GM23248 (cell line): ENCODE results near the gene PLPP3. TPM values are rescaled to one million over a fixed set of nuclear protein-coding genes. Genes with fewer than 3 reads are reported as not detected.

ENCODE experiments used
- DNase-seq: peaks from one replicate; pipeline ENCODE4 v3.0.0-alpha.2; 2015
- H2AFZ ChIP-seq: fragments of 200-600 bp; sonication (generic); 2 replicates; pipeline ENCODE4 v1.6.1; 2016; ENCODE audit warnings: antibody characterized with exemption
- H3F3A ChIP-seq: fragments of 200-600 bp; sonication (generic); 2 replicates; pipeline ENCODE4 v1.6.1; 2016; ENCODE audit warnings: mild to moderate bottlenecking, antibody characterized with exemption, mixed run types; ENCODE audit not compliant: insufficient read depth
- H3K27ac ChIP-seq: fragments of 200-600 bp; sonication (generic); 2 replicates; pipeline ENCODE4 v1.5.1; 2016; ENCODE audit warnings: mild to moderate bottlenecking
- H3K27me3 ChIP-seq: fragments of 200-600 bp; sonication (generic); replicated peaks from 2 replicates; pipeline ENCODE4 v1.6.1; 2016; ENCODE audit warnings: mild to moderate bottlenecking; ENCODE audit not compliant: insufficient read depth
- H3K36me3 ChIP-seq: fragments of 200-600 bp; sonication (generic); 2 replicates; pipeline ENCODE4 v1.6.1; 2016; ENCODE audit warnings: low read depth, mild to moderate bottlenecking
- H3K4me1 ChIP-seq: fragments of 200-600 bp; sonication (generic); 2 replicates; pipeline ENCODE4 v1.6.1; 2016; ENCODE audit warnings: mild to moderate bottlenecking; ENCODE audit not compliant: insufficient read depth
- H3K4me2 ChIP-seq: fragments of 200-600 bp; sonication (generic); one replicate; pipeline ENCODE4 v1.6.1; 2016; ENCODE audit warnings: mild to moderate bottlenecking; ENCODE audit not compliant: unreplicated experiment
- H3K4me3 ChIP-seq: fragments of 200-600 bp; sonication (generic); 2 replicates; pipeline ENCODE4 v1.5.1; 2016; ENCODE audit warnings: mild to moderate bottlenecking
- H3K79me2 ChIP-seq: fragments of 200-600 bp; sonication (generic); 2 replicates; pipeline ENCODE4 v1.6.1; 2016; ENCODE audit warnings: mild to moderate bottlenecking; ENCODE audit not compliant: insufficient read depth
- H3K9ac ChIP-seq: fragments of 200-600 bp; sonication (generic); 2 replicates; pipeline ENCODE4 v1.6.1; 2016; ENCODE audit warnings: mild to moderate bottlenecking
- H3K9me2 ChIP-seq: fragments of 200-600 bp; sonication (generic); 2 replicates; pipeline ENCODE4 v1.6.1; 2016; ENCODE audit warnings: mixed run types, mild to moderate bottlenecking, moderate library complexity; ENCODE audit not compliant: insufficient read depth
- H3K9me3 ChIP-seq: fragments of 200-600 bp; sonication (generic); one replicate; pipeline ENCODE4 v1.6.1; 2017; ENCODE audit warnings: low read depth
- H4K20me1 ChIP-seq: fragments of 200-600 bp; sonication (generic); 2 replicates; pipeline ENCODE4 v1.6.0; 2016; ENCODE audit not compliant: insufficient read depth
- EZH2 ChIP-seq: fragments of 200-600 bp; sonication (generic); IDR thresholded peaks from 2 replicates; pipeline ENCODE4 v1.6.1; 2018; ENCODE audit warnings: antibody characterized with exemption, mild to moderate bottlenecking; ENCODE audit not compliant: insufficient read depth, poor library complexity, severe bottlenecking
- EZH2phosphoT487 ChIP-seq: fragments of 200-600 bp; sonication (generic); IDR thresholded peaks from 2 replicates; pipeline ENCODE4 v1.6.1; 2018; ENCODE audit warnings: antibody characterized with exemption, moderate library complexity, mild to moderate bottlenecking, low read depth; ENCODE audit not compliant: insufficient read depth
- WGBS, 2 experiments: methylation state at CpG; one replicate each; pipeline ENCODE4 v1.1.6; 2015 to 2017; ENCODE audit warnings: low lambda C conversion rate in 2 of 2, low coverage in 1 of 2; ENCODE audit errors: missing lambda C conversion rate in 2 of 2; 5-methylcytosine and 5-hydroxymethylcytosine counted together
- in situ Hi-C: fragments of 300-500 bp; cut with MboI; formaldehyde crosslinking; loops from 2 replicates; pipeline ENCODE4 v1.15.0; 2020
- polyA plus RNA-seq: library from polyadenylated mRNA; unstranded; fragments of >200 nt; fragmentation: Nextera tagmentation; extraction: Ambion mirVana; gene quantifications from 2 replicates; pipeline ENCODE4 v1.2.1, GENCODE V29; 2016
- total RNA-seq: library from RNA; depleted of rRNA; stranded (reverse); fragments of >200 nt; shearing (Covaris generic); gene quantifications from 2 replicates; pipeline ENCODE4 v1.2.3, GENCODE V29; 2014

The PLPP3 gene
- total and polyA plus RNA-seq, 2 experiments from 2014 or later = 80.1 to 156 TPM

DNA sequence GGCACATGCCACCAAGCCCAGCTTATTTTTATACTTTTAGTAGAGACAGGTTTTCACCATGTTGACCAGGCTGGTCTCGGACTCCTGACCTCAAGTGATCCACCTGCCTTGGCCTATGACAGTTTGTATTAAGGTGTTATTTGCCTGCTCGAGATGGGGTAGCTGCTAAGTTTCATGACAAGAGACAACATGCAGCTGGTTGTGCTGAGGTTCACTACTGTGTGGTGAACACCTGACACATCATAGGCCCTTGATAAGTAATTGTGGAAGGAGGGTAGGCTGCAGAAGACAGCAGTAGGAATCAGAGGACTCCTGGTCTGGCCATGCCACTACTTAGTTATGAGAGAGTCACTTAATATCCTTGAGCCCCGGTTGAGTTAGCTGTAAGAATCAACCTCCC lies 46.2 kb downstream of the PLPP3 start:
- no peak overlapping the region for H3K27ac ChIP-seq
- H3K4me3 ChIP-seq = no peak overlapping the region
- H3F3A ChIP-seq = peaks cover 5% of the 10 kb centered on the region; the same call in 1 of the 2 replicates
- TF ChIP-seq EZH2phosphoT487 (no peak), EZH2 (no peak)
- no peak overlapping the region for H2AFZ ChIP-seq
- 70 to 74% methylated on average over 3 of the region's 3 CpGs for WGBS, 2 experiments
- DNase-seq = no peak
- peaks cover 9% of the 10 kb centered on the region for H4K20me1 ChIP-seq
- peaks cover 82% of the 10 kb centered on the region for H3K79me2 ChIP-seq
- no peaks in the 10 kb centered on the region for H3K4me1 ChIP-seq
- no peaks in the 10 kb centered on the region for H3K27me3 ChIP-seq
- no peaks in the 10 kb centered on the region for H3K9me2 ChIP-seq
- in situ Hi-C loops = no loop called here
- H3K36me3 ChIP-seq = peaks cover 44% of the 10 kb centered on the region; the same call in 1 of the 2 replicates
- no peak overlapping the region for H3K9ac ChIP-seq
- H3K9me3 ChIP-seq = no peaks in the 10 kb centered on the region
- no peak overlapping the region for H3K4me2 ChIP-seq

DNA sequence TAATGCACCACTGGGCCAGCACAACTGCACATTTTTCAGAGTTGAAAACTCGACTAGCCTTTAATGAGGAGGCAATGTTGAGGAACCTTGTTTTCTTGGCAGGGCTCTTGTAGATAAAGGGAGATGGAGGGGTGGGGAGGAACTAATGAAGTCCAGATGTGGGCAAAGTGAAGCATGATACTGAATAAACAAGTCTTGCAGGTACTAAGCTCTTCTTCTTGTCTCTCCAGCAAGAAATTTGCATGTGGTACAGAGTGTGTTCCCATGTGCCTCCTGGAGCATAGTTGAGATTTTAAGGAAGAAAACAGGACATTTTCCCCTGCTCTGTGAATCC lies 47.0 kb downstream of the PLPP3 start:
- no peaks in the 10 kb centered on the region for H3K27me3 ChIP-seq
- DNase-seq = no peak
- no peaks in the 10 kb centered on the region for H3K9me2 ChIP-seq
- peaks cover 9% of the 10 kb centered on the region for H4K20me1 ChIP-seq
- no peak overlapping the region for H3K9ac ChIP-seq
- H3K4me3 ChIP-seq = no peak overlapping the region
- no peaks in the 10 kb centered on the region for H3K4me1 ChIP-seq
- peaks cover 44% of the 10 kb centered on the region; the same call in 1 of the 2 replicates for H3K36me3 ChIP-seq
- in situ Hi-C loops = no loop called here
- peaks cover 82% of the 10 kb centered on the region for H3K79me2 ChIP-seq
- no peak overlapping the region for H3K27ac ChIP-seq
- H3K4me2 ChIP-seq = no peak overlapping the region
- H2AFZ ChIP-seq = no peak overlapping the region
- H3K9me3 ChIP-seq = no peaks in the 10 kb centered on the region
- peaks cover 13% of the 10 kb centered on the region; the same call in 1 of the 2 replicates for H3F3A ChIP-seq
- TF ChIP-seq EZH2 (no peak), EZH2phosphoT487 (no peak)
- WGBS, 2 experiments = 7 to 13% methylated on average over 1 of the region's 1 CpG

DNA sequence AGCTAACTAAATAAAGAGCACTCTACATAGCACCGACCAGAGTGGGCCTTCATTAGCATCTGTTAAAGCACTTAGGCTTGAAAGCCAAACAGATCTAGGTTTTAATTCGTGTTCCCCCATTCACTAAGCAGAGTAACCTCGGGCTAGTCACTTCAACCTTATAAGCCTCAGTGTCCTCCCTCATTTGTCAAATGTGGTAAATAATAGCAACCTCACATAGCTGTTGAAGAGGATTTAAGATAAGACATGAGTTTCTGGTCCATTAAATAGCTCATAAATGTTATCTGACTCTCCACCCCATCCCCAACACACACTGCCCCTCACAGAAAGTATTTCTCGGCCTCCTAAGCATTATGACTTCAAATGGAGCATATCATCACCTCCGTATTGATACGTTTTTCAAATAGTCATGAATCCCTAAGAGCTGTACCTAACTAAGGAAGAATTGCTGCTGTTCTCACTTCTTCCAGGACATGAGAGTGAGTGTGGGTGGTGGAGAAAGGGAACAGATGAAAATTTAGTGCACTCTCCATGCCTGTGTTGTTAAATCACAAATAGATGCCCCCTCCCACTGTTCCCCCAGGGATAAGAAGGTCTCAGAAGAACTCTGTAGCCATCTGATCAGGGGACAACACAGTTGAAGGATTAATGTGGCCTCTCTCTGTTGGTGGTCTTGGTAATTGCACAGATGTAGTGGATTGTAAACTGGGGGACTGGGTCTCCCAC lies 47.6 kb downstream of the PLPP3 start:
- 50 to 54% methylated on average over 6 of the region's 6 CpGs for WGBS, 2 experiments
- Histone ChIP-seq H3K79me2 (peaks cover 81% of the 10 kb centered on the region), H3K4me1 (peaks cover under 1% of the 10 kb centered on the region; the same call in 1 of the 2 replicates), H2AFZ (no peak overlapping the region), H3K9me2 (no peaks in the 10 kb centered on the region), H3K27ac (no peak overlapping the region), H3K9me3 (no peaks in the 10 kb centered on the region), H3K9ac (no peak overlapping the region), H4K20me1 (peaks cover 9% of the 10 kb centered on the region), H3F3A (peaks cover 15% of the 10 kb centered on the region; the same call in 1 of the 2 replicates), H3K36me3 (peaks cover 44% of the 10 kb centered on the region; the same call in 1 of the 2 replicates), H3K4me2 (no peak overlapping the region), H3K27me3 (no peaks in the 10 kb centered on the region), H3K4me3 (no peak overlapping the region)
- in situ Hi-C loops = no loop called here
- TF ChIP-seq EZH2 (no peak), EZH2phosphoT487 (no peak)
- no peak for DNase-seq

DNA sequence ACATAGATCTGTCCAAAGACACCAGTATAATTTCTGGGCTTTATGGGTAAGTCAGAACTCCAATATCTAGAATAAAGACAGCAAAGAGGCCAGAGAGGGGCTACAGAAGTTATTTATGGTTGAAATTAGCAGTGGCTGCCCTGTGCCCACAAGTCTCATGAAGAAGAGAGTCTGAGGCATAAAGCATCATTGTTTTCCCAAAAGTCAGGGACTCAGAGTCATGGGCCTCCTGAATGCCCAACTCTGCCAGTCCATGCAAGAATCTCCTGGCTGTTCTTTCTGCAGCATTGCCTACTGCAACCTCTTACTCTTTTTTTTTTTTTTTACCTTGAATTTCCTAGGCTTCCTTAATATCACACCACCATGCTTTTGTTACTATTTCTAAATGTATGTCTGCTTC lies 49.6 kb downstream of the PLPP3 start:
- Histone ChIP-seq H3K4me2 (no peak overlapping the region), H3K9me2 (no peaks in the 10 kb centered on the region), H2AFZ (no peak overlapping the region), H3K4me1 (peaks cover 17% of the 10 kb centered on the region), H3K9ac (no peak overlapping the region), H3F3A (peaks cover 22% of the 10 kb centered on the region; the same call in 1 of the 2 replicates), H3K79me2 (peaks cover 74% of the 10 kb centered on the region), H3K4me3 (no peak overlapping the region), H4K20me1 (peaks cover 9% of the 10 kb centered on the region), H3K36me3 (peaks cover 25% of the 10 kb centered on the region; the same call in 1 of the 2 replicates), H3K9me3 (no peaks in the 10 kb centered on the region), H3K27ac (no peak overlapping the region), H3K27me3 (no peaks in the 10 kb centered on the region)
- in situ Hi-C loops = no loop called here
- DNase-seq = no peak
- TF ChIP-seq EZH2phosphoT487 (no peak), EZH2 (no peak)
